ENCODE results near the gene MAP3K8.

GRCh38 chr10:30430544-30431298 is 3.3 kb upstream of the MAP3K8 start:
- TF ChIP-seq POLR2A (IDR thresholded peaks at IDR 0.05): no peak
- TF ChIP-seq CTCF (IDR thresholded peaks at IDR 0.05): no peak
